Activated T-cell treated with anti-CD3 and anti-CD28 coated beads, Interleukin-2, amount 50 U/mL, for 72 hours (primary cell): Measurements from ENCODE around the gene JDP2. TPM values are rescaled to one million over a fixed set of nuclear protein-coding genes. Genes with fewer than 3 reads are reported as not detected.

Experiments
- ATAC-seq, 2 donors: fragments of 150-1000 bp; cut with Tn5 transposase; replicated peaks in 1 of 2; 2 replicates each; pipeline ENCODE4 v1.10.0; 2021; ENCODE audit warnings: moderate library complexity in 2 of 2, mild to moderate bottlenecking in 1 of 2
- DNase-seq, 2 donors: peaks; one replicate each; pipeline ENCODE4 v3.0.0; 2021 to 2022; ENCODE audit warnings: mixed read lengths in 1 of 2
- H3K27ac Mint-ChIP-seq: one replicate; pipeline ENCODE4 v1.8.0; 2022; ENCODE audit warnings: mild to moderate bottlenecking, moderate library complexity, mixed read lengths
- H3K27me3 Mint-ChIP-seq: one replicate; pipeline ENCODE4 v1.8.0; 2022; ENCODE audit warnings: low read depth, mixed read lengths
- H3K36me3 Mint-ChIP-seq, 2 donors: one replicate each; pipeline ENCODE4 v1.8.0; 2022; ENCODE audit warnings: mixed read lengths in 2 of 2, mild to moderate bottlenecking in 1 of 2; ENCODE audit not compliant: insufficient read depth in 2 of 2
- H3K4me1 Mint-ChIP-seq: one replicate; pipeline ENCODE4 v1.8.0; 2022; ENCODE audit warnings: low read depth, mixed read lengths
- H3K4me3 Mint-ChIP-seq, 2 donors: one replicate each; pipeline ENCODE4 v1.8.0; 2022; ENCODE audit warnings: mild to moderate bottlenecking in 2 of 2, mixed read lengths in 2 of 2, moderate library complexity in 2 of 2
- H3K9me3 Mint-ChIP-seq, 2 donors: one replicate each; pipeline ENCODE4 v1.8.0; 2022; ENCODE audit warnings: mixed read lengths in 2 of 2
- total RNA-seq, 2 donors: library from RNA; stranded (reverse); gene quantifications; one replicate each; pipeline ENCODE4 v1.2.3, GENCODE V29; 2022

The JDP2 gene
- total RNA-seq, 2 donors from 2014 or later: 6.3 to 6.8 TPM

- DNase-seq (no peak), ATAC-seq (no peak)
- no peaks in the 10 kb centered on the region for H3K9me3 Mint-ChIP-seq
- H3K36me3 Mint-ChIP-seq: peaks cover 0 to 3% of the 10 kb centered on the region in 2 donors
- H3K27me3 Mint-ChIP-seq: peaks cover 18% of the 10 kb centered on the region
- no peak overlapping the region for H3K4me3 Mint-ChIP-seq
- peaks cover 10% of the 10 kb centered on the region for H3K4me1 Mint-ChIP-seq
- no peak overlapping the region for H3K27ac Mint-ChIP-seq
Observed at GRCh38 chr14:75434138-75434889, 6.5 kb downstream of the JDP2 start.

GRCh38 chr14:75434890-75435248 lies 7.0 kb downstream of the JDP2 start:
- Mint-ChIP-seq H3K4me1 (peaks cover 10% of the 10 kb centered on the region), H3K36me3 (peaks cover 0 to 3% of the 10 kb centered on the region in 2 donors), H3K27me3 (peaks cover 12% of the 10 kb centered on the region), H3K27ac (no peak overlapping the region), H3K9me3 (no peaks in the 10 kb centered on the region), H3K4me3 (no peak overlapping the region)
- DNase-seq (no peak), ATAC-seq (no peak)

GRCh38 chr14:75435473-75435872 lies 7.7 kb downstream of the JDP2 start:
- Mint-ChIP-seq H3K27me3 (peaks cover 8% of the 10 kb centered on the region), H3K9me3 (no peaks in the 10 kb centered on the region), H3K27ac (no peak overlapping the region), H3K4me3 (no peak overlapping the region), H3K4me1 (peaks cover 10% of the 10 kb centered on the region), H3K36me3 (peaks cover 0 to 3% of the 10 kb centered on the region in 2 donors)
- no peak for ATAC-seq
- DNase-seq: no peak

- H3K4me1 Mint-ChIP-seq: peaks cover 10% of the 10 kb centered on the region
- DNase-seq: no peak
- peaks cover 0 to under 1% of the 10 kb centered on the region in 2 donors for H3K36me3 Mint-ChIP-seq
- H3K27ac Mint-ChIP-seq: no peak overlapping the region
- peaks cover 8% of the 10 kb centered on the region for H3K27me3 Mint-ChIP-seq
- ATAC-seq: no peak
- H3K9me3 Mint-ChIP-seq: no peaks in the 10 kb centered on the region
- no peak overlapping the region for H3K4me3 Mint-ChIP-seq
Observed at GRCh38 chr14:75437201-75438143, 9.7 kb downstream of the JDP2 start.

- no peak overlapping the region for H3K27ac Mint-ChIP-seq
- H3K27me3 Mint-ChIP-seq: peaks cover 8% of the 10 kb centered on the region
- H3K4me3 Mint-ChIP-seq: no peak overlapping the region
- ATAC-seq: no peak
- H3K36me3 Mint-ChIP-seq: no peaks in the 10 kb centered on the region
- no peak for DNase-seq
- H3K9me3 Mint-ChIP-seq: no peaks in the 10 kb centered on the region
- H3K4me1 Mint-ChIP-seq: peaks cover 10% of the 10 kb centered on the region
Observed at GRCh38 chr14:75438486-75439080, 10.8 kb downstream of the JDP2 start.

- H3K4me3 Mint-ChIP-seq: no peak overlapping the region
- H3K4me1 Mint-ChIP-seq: peaks cover 10% of the 10 kb centered on the region
- H3K27me3 Mint-ChIP-seq: peaks cover 8% of the 10 kb centered on the region
- ATAC-seq (no peak), DNase-seq (no peak)
- no peaks in the 10 kb centered on the region for H3K36me3 Mint-ChIP-seq
- no peaks in the 10 kb centered on the region for H3K9me3 Mint-ChIP-seq
- H3K27ac Mint-ChIP-seq: no peak overlapping the region
Observed at GRCh38 chr14:75439989-75440388, 12.2 kb downstream of the JDP2 start.

GRCh38 chr14:75440733-75441477 lies 13.1 kb downstream of the JDP2 start:
- ATAC-seq: no peak
- Mint-ChIP-seq H3K9me3 (no peaks in the 10 kb centered on the region), H3K27ac (no peak overlapping the region), H3K4me3 (no peak overlapping the region), H3K4me1 (peaks cover under 1% of the 10 kb centered on the region), H3K36me3 (no peaks in the 10 kb centered on the region), H3K27me3 (no peaks in the 10 kb centered on the region)
- no peak for DNase-seq

GRCh38 chr14:75441728-75442127 lies 13.9 kb downstream of the JDP2 start:
- no peak overlapping the region for H3K4me3 Mint-ChIP-seq
- H3K27ac Mint-ChIP-seq: no peak overlapping the region
- peaks cover 5% of the 10 kb centered on the region for H3K4me1 Mint-ChIP-seq
- no peak for DNase-seq
- H3K9me3 Mint-ChIP-seq: no peaks in the 10 kb centered on the region
- no peaks in the 10 kb centered on the region for H3K27me3 Mint-ChIP-seq
- no peak for ATAC-seq
- no peaks in the 10 kb centered on the region for H3K36me3 Mint-ChIP-seq

- H3K9me3 Mint-ChIP-seq: no peaks in the 10 kb centered on the region
- H3K27me3 Mint-ChIP-seq: no peaks in the 10 kb centered on the region
- H3K4me3 Mint-ChIP-seq: no peak overlapping the region
- no peaks in the 10 kb centered on the region for H3K36me3 Mint-ChIP-seq
- no peak overlapping the region for H3K27ac Mint-ChIP-seq
- ATAC-seq (no peak), DNase-seq (no peak)
- H3K4me1 Mint-ChIP-seq: peaks cover 6% of the 10 kb centered on the region
Observed at GRCh38 chr14:75442166-75442565, 14.3 kb downstream of the JDP2 start.

- H3K4me1 Mint-ChIP-seq: peaks cover 8% of the 10 kb centered on the region
- ATAC-seq: no peak
Observed at GRCh38 chr14:75442642-75443041, 14.8 kb downstream of the JDP2 start.

GRCh38 chr14:75443203-75443969 lies 15.6 kb downstream of the JDP2 start:
- no peak overlapping the region for H3K27ac Mint-ChIP-seq
- H3K4me1 Mint-ChIP-seq: peaks cover 15% of the 10 kb centered on the region
- H3K4me3 Mint-ChIP-seq: no peak overlapping the region

More at GRCh38 chr14:75442642-75443041, 14.8 kb downstream of the JDP2 start:
- Mint-ChIP-seq H3K27ac (no peak overlapping the region), H3K36me3 (no peaks in the 10 kb centered on the region), H3K4me3 (no peak overlapping the region), H3K27me3 (no peaks in the 10 kb centered on the region), H3K9me3 (no peaks in the 10 kb centered on the region)
- no peak for DNase-seq

GRCh38 chr14:75445236-75445635 lies 17.4 kb downstream of the JDP2 start:
- H3K4me3 Mint-ChIP-seq: no peak overlapping the region
- H3K27ac Mint-ChIP-seq: no peak overlapping the region
- no peaks in the 10 kb centered on the region for H3K9me3 Mint-ChIP-seq
- H3K27me3 Mint-ChIP-seq: peaks cover 15% of the 10 kb centered on the region
- H3K36me3 Mint-ChIP-seq: no peaks in the 10 kb centered on the region
- ATAC-seq: no peak
- DNase-seq: no peak
- H3K4me1 Mint-ChIP-seq: peaks cover 19% of the 10 kb centered on the region

More at GRCh38 chr14:75443203-75443969, 15.6 kb downstream of the JDP2 start:
- Mint-ChIP-seq H3K27me3 (no peaks in the 10 kb centered on the region), H3K36me3 (no peaks in the 10 kb centered on the region), H3K9me3 (no peaks in the 10 kb centered on the region)
- DNase-seq: no peak
- ATAC-seq: no peak
